HG03175 (cell line): ENCODE results near the gene IL1RAPL1.
"Not testable (repeated sequence)": the region's sequence is repeated elsewhere in the genome, so short reads cannot be mapped to it uniquely, and the experiment has no call there.

Source experiments
- ATAC-seq: cut with Tn5 transposase; IDR thresholded peaks from one replicate; pipeline ENCODE4 v1.9.1; 2021; ENCODE audit warnings: mild to moderate bottlenecking, moderate library complexity; ENCODE audit not compliant: unreplicated experiment

IL1RAPL1 gene

GRCh38 chrX:29090811-29091210 lies 503.6 kb downstream of the IL1RAPL1 start:
- no peak for ATAC-seq

- no peak for ATAC-seq
Measured at GRCh38 chrX:29107231-29107630, 520.0 kb downstream of the IL1RAPL1 start.

DNA sequence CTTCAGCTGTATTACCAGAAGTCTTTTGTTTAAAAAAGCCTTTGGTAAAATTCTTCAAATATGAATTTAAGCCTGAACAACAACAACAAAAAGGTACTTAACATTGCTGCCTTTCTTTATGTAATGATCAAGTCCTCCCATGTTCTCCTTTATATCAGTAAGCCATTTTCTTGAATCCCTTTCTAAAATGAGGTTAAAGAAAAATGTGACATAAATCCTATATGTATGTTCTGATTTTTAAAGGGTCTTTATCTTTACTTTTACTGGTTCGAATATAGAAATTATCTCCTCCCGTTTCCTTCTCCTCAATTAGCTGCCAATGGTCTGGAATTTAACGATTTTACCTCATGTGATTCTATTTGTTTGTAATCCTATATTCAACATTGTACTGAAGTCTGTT lies 522.8 kb downstream of the IL1RAPL1 start:
- no peak for ATAC-seq

- no peak for ATAC-seq
Measured at GRCh38 chrX:29113221-29113620, 526.0 kb downstream of the IL1RAPL1 start.

GRCh38 chrX:29122817-29123216 lies 535.6 kb downstream of the IL1RAPL1 start:
- ATAC-seq = not testable (repeated sequence)

DNA sequence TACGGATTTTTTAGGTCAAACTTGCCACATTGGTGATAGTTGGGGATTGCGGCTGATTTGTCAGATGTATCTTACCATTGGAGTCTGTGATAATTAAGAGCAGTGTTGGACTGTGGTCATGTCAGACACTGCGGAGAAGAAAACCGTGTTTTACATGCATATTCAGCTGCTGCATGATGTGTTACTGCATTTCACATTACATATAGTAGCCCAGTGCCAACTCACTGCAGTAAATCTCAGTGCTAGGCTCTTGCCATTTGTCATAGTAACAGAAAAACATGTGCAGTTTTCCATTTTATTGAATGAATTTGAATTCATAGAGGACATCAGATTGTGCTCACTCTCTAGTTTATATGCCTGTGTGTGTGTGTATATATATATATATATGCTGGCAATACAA lies 543.7 kb downstream of the IL1RAPL1 start:
- ATAC-seq = no peak

DNA sequence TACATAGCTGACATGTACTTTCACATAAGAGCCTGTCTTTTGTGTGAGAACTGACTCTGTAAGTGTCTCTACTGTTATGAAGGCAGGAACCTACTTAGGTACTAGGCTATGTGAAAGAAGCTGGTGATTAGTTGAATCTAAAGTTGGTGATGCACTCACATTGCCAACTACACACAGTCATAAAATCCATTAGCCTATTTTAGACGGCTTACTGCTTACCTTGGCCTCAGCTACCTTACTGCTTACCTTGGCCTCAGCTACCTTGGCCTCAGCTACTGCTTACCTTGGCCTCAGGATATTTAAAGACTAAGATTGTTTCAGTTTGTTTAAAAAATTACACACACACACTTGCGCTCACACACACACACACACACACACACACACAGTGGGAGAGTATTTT lies 549.7 kb downstream of the IL1RAPL1 start:
- no peak for ATAC-seq

- no peak for ATAC-seq
Measured at GRCh38 chrX:29138003-29138402, 550.8 kb downstream of the IL1RAPL1 start.

DNA sequence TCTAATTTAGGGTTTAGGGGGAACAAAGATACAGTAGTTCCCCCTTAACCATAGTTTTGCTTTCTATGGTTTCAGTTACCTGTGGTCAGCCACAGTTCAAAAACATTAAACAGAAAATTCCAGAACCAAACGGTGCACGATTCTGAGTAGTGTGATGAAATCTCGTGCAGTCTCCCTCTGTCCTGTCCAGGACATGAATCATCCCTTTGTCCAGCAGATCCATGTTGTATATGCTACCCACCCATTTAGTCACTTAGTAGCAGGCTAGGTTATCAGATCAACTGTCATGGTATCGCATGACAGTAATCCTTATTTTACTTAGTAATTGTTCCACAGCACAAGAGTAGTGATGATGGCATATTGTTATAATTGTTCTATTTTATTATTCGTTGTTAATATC lies 556.1 kb downstream of the IL1RAPL1 start:
- no peak for ATAC-seq

DNA sequence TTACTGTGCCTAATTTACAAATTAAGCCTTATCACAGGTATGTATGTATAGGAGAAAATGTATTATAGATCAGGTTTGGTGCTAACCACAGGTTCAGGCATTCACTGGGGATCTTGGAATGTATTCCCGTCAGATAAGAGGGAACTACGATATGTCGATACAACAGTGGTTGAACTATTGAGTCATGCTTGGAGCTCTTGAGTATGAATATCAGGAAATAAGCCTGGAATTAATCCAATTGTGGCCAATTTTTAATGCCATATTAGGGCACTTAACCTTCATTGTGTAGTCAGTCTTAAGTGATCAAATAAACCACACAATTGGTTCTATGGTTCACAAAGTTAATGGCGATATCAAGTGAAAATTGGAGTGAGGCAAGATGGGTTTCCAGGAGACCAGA lies 556.5 kb downstream of the IL1RAPL1 start:
- ATAC-seq = no peak

DNA sequence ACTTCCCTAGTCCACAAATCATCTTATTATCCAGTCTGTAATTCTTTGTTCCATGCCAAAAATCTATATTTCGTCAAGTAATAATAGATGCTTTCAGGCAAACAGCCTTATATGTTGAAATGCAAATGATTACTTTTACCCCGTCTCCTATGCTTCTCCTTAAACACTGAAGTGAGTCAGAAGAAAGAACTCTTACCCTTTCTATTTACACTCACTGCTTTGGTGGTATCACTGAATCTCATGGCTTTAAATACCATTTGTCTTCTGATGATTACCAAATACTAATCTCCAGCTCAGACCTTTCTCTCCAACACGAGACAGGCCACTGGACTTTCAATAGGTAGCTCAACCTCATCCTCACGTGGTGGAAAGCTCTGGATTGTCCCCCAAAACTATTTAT lies 558.1 kb downstream of the IL1RAPL1 start:
- ATAC-seq = no peak

DNA sequence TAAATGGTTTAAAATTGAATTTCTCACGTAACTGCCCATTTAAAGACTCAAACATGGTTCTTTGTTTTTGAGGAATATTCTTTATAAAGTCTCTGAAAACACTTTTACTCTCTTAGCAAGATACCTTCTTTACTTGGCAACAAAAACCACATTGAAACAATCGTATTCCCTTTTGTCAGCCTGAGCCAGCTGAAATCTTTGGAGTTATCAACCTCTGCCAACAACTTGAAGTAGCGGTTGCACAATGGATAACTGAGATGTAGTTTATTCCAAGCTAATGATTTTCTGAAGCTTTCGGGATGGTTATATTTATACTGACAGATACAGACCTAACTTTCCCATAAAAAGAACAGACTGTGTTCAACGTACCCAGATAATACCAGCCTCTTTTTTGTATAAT lies 561.3 kb downstream of the IL1RAPL1 start:
- no peak for ATAC-seq

GRCh38 chrX:29155286-29155685 lies 568.0 kb downstream of the IL1RAPL1 start:
- no peak for ATAC-seq

DNA sequence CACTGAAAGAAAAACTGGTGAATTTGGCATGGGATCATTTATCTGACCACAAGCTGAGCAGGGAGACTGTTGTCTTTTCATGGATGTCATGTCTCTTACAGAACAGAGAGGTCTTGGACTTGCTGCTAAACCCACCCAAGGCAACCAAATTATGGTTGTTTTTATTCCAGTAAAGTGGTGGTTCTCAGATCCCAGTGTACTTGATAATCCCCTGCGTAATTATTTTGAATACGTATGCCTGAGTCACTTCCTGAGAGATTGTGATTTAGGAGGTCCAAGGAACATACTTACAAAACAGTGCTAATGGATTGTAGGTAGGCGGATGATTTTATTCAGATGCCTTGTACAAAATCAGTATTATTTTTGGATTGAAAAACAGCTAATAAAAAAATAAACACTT lies 585.6 kb downstream of the IL1RAPL1 start:
- no peak for ATAC-seq

- no peak for ATAC-seq
Measured at GRCh38 chrX:29187264-29187663, 600.0 kb downstream of the IL1RAPL1 start.

GRCh38 chrX:29196501-29196900 lies 609.3 kb downstream of the IL1RAPL1 start:
- no peak for ATAC-seq

- ATAC-seq = no peak
Measured at GRCh38 chrX:29215251-29215650, 628.0 kb downstream of the IL1RAPL1 start.

GRCh38 chrX:29225670-29226069 lies 638.4 kb downstream of the IL1RAPL1 start:
- ATAC-seq = no peak

- no peak for ATAC-seq
Measured at GRCh38 chrX:29229802-29230201, 642.6 kb downstream of the IL1RAPL1 start.

DNA sequence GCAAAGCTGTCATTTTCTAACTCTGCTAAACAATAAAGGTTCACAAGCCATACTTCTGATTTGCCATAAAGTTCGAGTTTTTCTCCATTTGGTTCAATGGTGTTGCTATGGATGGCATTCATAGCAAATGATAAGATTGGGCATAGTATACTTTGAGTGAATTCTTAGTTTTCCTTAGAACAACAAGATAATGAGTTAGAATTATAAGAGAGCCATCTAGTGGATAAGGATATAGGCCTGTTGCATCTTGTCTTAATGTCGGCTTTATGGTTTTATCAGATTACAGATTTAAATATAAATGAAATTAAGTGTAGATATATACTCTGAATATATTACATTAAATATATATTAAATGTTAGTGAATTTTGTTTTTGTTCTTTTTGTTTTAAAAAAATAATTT lies 644.6 kb downstream of the IL1RAPL1 start:
- no peak for ATAC-seq

GRCh38 chrX:29233592-29234183 lies 646.4 kb downstream of the IL1RAPL1 start:
- no peak for ATAC-seq

DNA sequence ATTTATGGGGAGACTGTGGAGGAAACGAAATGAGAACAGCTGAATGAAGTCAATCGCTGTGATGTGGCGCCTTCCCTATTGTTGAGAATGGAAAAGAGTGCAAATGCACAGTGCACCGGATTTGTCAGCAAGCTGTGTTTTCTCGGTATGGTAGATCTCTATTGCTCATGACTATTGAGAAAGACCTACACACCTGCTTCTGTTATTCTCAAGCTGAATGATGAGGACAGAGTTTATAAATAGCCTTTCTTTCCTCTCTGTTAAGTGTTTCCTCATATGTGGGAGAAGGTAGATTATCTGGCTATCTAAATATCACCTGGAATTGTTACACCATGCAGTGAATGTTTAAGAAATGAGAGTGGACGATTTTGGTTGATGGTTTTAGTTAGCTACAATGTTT lies 650.7 kb downstream of the IL1RAPL1 start:
- no peak for ATAC-seq

GRCh38 chrX:29241809-29242208 lies 654.6 kb downstream of the IL1RAPL1 start:
- ATAC-seq = no peak
